ENCODE results near the gene TENM3. TPM values are rescaled to one million over a fixed set of nuclear protein-coding genes. Genes with fewer than 3 reads are reported as not detected.

The TENM3 gene
- total RNA-seq, 2 experiments from 2014 or later = not detected

GRCh38 chr4:182825786-182826185 lies 582.6 kb downstream of the TENM3 start:
- no peak overlapping the region for H3K4me3 Mint-ChIP-seq
- peaks cover 5% of the 10 kb centered on the region for H3K27me3 Mint-ChIP-seq (ENCODE audit: low read depth)
- POLR2A ChIA-PET = no interaction called here
- DNase-seq (no peak), ATAC-seq (no peak)
- peaks cover 13% of the 10 kb centered on the region for H3K4me1 Mint-ChIP-seq (ENCODE audit: low read depth)
- no peaks in the 10 kb centered on the region for H3K9me3 Mint-ChIP-seq (ENCODE audit: insufficient read depth)
- no peak overlapping the region for H3K27ac Mint-ChIP-seq
- CTCF ChIA-PET = no interaction called here
- no peaks in the 10 kb centered on the region for H3K36me3 Mint-ChIP-seq (ENCODE audit: low read depth)

GRCh38 chr4:182826391-182826790 lies 583.2 kb downstream of the TENM3 start:
- H3K4me3 Mint-ChIP-seq = no peak overlapping the region
- DNase-seq = peak; percentile 48
- peaks cover 13% of the 10 kb centered on the region for H3K4me1 Mint-ChIP-seq (ENCODE audit: low read depth)
- no peak overlapping the region for H3K27ac Mint-ChIP-seq
- no peaks in the 10 kb centered on the region for H3K36me3 Mint-ChIP-seq (ENCODE audit: low read depth)
- CTCF ChIA-PET = no interaction called here
- H3K9me3 Mint-ChIP-seq (ENCODE audit: insufficient read depth) = no peaks in the 10 kb centered on the region
- POLR2A ChIA-PET = no interaction called here
- peaks cover 10% of the 10 kb centered on the region for H3K27me3 Mint-ChIP-seq (ENCODE audit: low read depth)
- peak; percentile 72 for ATAC-seq

GRCh38 chr4:182827166-182827565 lies 584.0 kb downstream of the TENM3 start:
- Mint-ChIP-seq H3K27me3 (ENCODE audit: low read depth) (peaks cover 10% of the 10 kb centered on the region), H3K36me3 (ENCODE audit: low read depth) (no peaks in the 10 kb centered on the region), H3K27ac (no peak overlapping the region), H3K4me1 (ENCODE audit: low read depth) (peaks cover 13% of the 10 kb centered on the region), H3K4me3 (no peak overlapping the region), H3K9me3 (ENCODE audit: insufficient read depth) (no peaks in the 10 kb centered on the region)
- CTCF ChIA-PET = no interaction called here
- POLR2A ChIA-PET = no interaction called here
- DNase-seq (no peak), ATAC-seq (no peak)

- no peak overlapping the region for H3K27ac Mint-ChIP-seq
- CTCF ChIA-PET = no interaction called here
- peaks cover 14% of the 10 kb centered on the region for H3K27me3 Mint-ChIP-seq (ENCODE audit: low read depth)
- no peaks in the 10 kb centered on the region for H3K9me3 Mint-ChIP-seq (ENCODE audit: insufficient read depth)
- peaks cover 13% of the 10 kb centered on the region for H3K4me1 Mint-ChIP-seq (ENCODE audit: low read depth)
- no peak overlapping the region for H3K4me3 Mint-ChIP-seq
- DNase-seq (no peak), ATAC-seq (no peak)
- H3K36me3 Mint-ChIP-seq (ENCODE audit: low read depth) = no peaks in the 10 kb centered on the region
- POLR2A ChIA-PET = no interaction called here
Observed at GRCh38 chr4:182827954-182828353, 584.8 kb downstream of the TENM3 start.

GRCh38 chr4:182828360-182829025 lies 585.3 kb downstream of the TENM3 start:
- Mint-ChIP-seq H3K27ac (no peak overlapping the region), H3K36me3 (ENCODE audit: low read depth) (no peaks in the 10 kb centered on the region), H3K4me3 (no peak overlapping the region), H3K4me1 (ENCODE audit: low read depth) (peaks cover 13% of the 10 kb centered on the region), H3K9me3 (ENCODE audit: insufficient read depth) (no peaks in the 10 kb centered on the region), H3K27me3 (ENCODE audit: low read depth) (peaks cover 14% of the 10 kb centered on the region)
- ATAC-seq = no peak
- POLR2A ChIA-PET = no interaction called here
- CTCF ChIA-PET = no interaction called here
- no peak for DNase-seq

- DNase-seq = no peak
- H3K36me3 Mint-ChIP-seq (ENCODE audit: low read depth) = no peaks in the 10 kb centered on the region
- H3K27ac Mint-ChIP-seq = no peak overlapping the region
- ChIA-PET CTCF (no interaction called here), POLR2A (no interaction called here)
- no peaks in the 10 kb centered on the region for H3K9me3 Mint-ChIP-seq (ENCODE audit: insufficient read depth)
- H3K4me3 Mint-ChIP-seq = no peak overlapping the region
- H3K4me1 Mint-ChIP-seq (ENCODE audit: low read depth) = peaks cover 10% of the 10 kb centered on the region
- peaks cover 14% of the 10 kb centered on the region for H3K27me3 Mint-ChIP-seq (ENCODE audit: low read depth)
- no peak for ATAC-seq
Observed at GRCh38 chr4:182829196-182829595, 586.0 kb downstream of the TENM3 start.

- POLR2A ChIA-PET = no interaction called here
- no peaks in the 10 kb centered on the region for H3K9me3 Mint-ChIP-seq (ENCODE audit: insufficient read depth)
- DNase-seq (no peak), ATAC-seq (no peak)
- H3K4me1 Mint-ChIP-seq (ENCODE audit: low read depth) = peaks cover 9% of the 10 kb centered on the region
- H3K27ac Mint-ChIP-seq = no peak overlapping the region
- CTCF ChIA-PET = no interaction called here
- H3K27me3 Mint-ChIP-seq (ENCODE audit: low read depth) = peaks cover 17% of the 10 kb centered on the region
- H3K36me3 Mint-ChIP-seq (ENCODE audit: low read depth) = no peaks in the 10 kb centered on the region
- no peak overlapping the region for H3K4me3 Mint-ChIP-seq
Observed at GRCh38 chr4:182831376-182831775, 588.2 kb downstream of the TENM3 start.

GRCh38 chr4:182832352-182833120 lies 589.3 kb downstream of the TENM3 start:
- Mint-ChIP-seq H3K4me3 (no peak overlapping the region), H3K27ac (no peak overlapping the region), H3K9me3 (ENCODE audit: insufficient read depth) (no peaks in the 10 kb centered on the region), H3K4me1 (ENCODE audit: low read depth) (peaks cover 8% of the 10 kb centered on the region), H3K36me3 (ENCODE audit: low read depth) (no peaks in the 10 kb centered on the region), H3K27me3 (ENCODE audit: low read depth) (peaks cover 17% of the 10 kb centered on the region)
- CTCF ChIA-PET = no interaction called here
- POLR2A ChIA-PET = no interaction called here
- DNase-seq (no peak), ATAC-seq (no peak)

- H3K27ac Mint-ChIP-seq = no peak overlapping the region
- ATAC-seq = no peak
- CTCF ChIA-PET = no interaction called here
Observed at GRCh38 chr4:182835006-182835740, 592.0 kb downstream of the TENM3 start.

GRCh38 chr4:182837831-182838230 lies 594.6 kb downstream of the TENM3 start:
- ChIA-PET POLR2A (no interaction called here), CTCF (no interaction called here)
- Mint-ChIP-seq H3K4me3 (no peak overlapping the region), H3K36me3 (ENCODE audit: low read depth) (no peaks in the 10 kb centered on the region), H3K9me3 (ENCODE audit: insufficient read depth) (no peaks in the 10 kb centered on the region), H3K4me1 (ENCODE audit: low read depth) (peaks cover 8% of the 10 kb centered on the region), H3K27me3 (ENCODE audit: low read depth) (peaks cover 3% of the 10 kb centered on the region), H3K27ac (no peak overlapping the region)
- DNase-seq (no peak), ATAC-seq (no peak)

More at GRCh38 chr4:182835006-182835740, 592.0 kb downstream of the TENM3 start:
- Mint-ChIP-seq H3K36me3 (ENCODE audit: low read depth) (no peaks in the 10 kb centered on the region), H3K9me3 (ENCODE audit: insufficient read depth) (no peaks in the 10 kb centered on the region), H3K4me3 (no peak overlapping the region), H3K27me3 (ENCODE audit: low read depth) (peaks cover 16% of the 10 kb centered on the region), H3K4me1 (ENCODE audit: low read depth) (peaks cover 8% of the 10 kb centered on the region)
- POLR2A ChIA-PET = no interaction called here
- DNase-seq = no peak

- POLR2A ChIA-PET = no interaction called here
- CTCF ChIA-PET = no interaction called here
- H3K4me3 Mint-ChIP-seq = no peak overlapping the region
- no peak for ATAC-seq
- H3K36me3 Mint-ChIP-seq (ENCODE audit: low read depth) = no peaks in the 10 kb centered on the region
- H3K4me1 Mint-ChIP-seq (ENCODE audit: low read depth) = peaks cover 8% of the 10 kb centered on the region
- DNase-seq = no peak
- no peaks in the 10 kb centered on the region for H3K9me3 Mint-ChIP-seq (ENCODE audit: insufficient read depth)
- H3K27me3 Mint-ChIP-seq (ENCODE audit: low read depth) = peaks cover 3% of the 10 kb centered on the region
- H3K27ac Mint-ChIP-seq = no peak overlapping the region
Observed at GRCh38 chr4:182838535-182838934, 595.3 kb downstream of the TENM3 start.

GRCh38 chr4:182839256-182839655 lies 596.1 kb downstream of the TENM3 start:
- Mint-ChIP-seq H3K4me1 (ENCODE audit: low read depth) (peaks cover 8% of the 10 kb centered on the region), H3K9me3 (ENCODE audit: insufficient read depth) (no peaks in the 10 kb centered on the region), H3K4me3 (no peak overlapping the region), H3K36me3 (ENCODE audit: low read depth) (no peaks in the 10 kb centered on the region), H3K27ac (no peak overlapping the region), H3K27me3 (ENCODE audit: low read depth) (peaks cover 3% of the 10 kb centered on the region)
- ChIA-PET POLR2A (interaction anchor here (0.7 kb wide), 1 partner anchor 245 kb away, joined by 4 read pairs; no protein-coding TSS in a partner anchor), CTCF (no interaction called here)
- no peak for ATAC-seq
- DNase-seq = no peak

All from activated CD8-positive, alpha-beta T cell treated with anti-CD3 and anti-CD28 coated beads, Interleukin-2, amount 10 ng/mL, durations not matched to agents 7 days and 5 days (primary cell).